Measurements from ENCODE around the gene TRNP1. TPM values are rescaled to one million over a fixed set of nuclear protein-coding genes. Genes with fewer than 3 reads are reported as not detected.

TRNP1 gene
- polyA plus RNA-seq, 3 donors: 4.6 to 5.4 (median 4.7) TPM

DNA sequence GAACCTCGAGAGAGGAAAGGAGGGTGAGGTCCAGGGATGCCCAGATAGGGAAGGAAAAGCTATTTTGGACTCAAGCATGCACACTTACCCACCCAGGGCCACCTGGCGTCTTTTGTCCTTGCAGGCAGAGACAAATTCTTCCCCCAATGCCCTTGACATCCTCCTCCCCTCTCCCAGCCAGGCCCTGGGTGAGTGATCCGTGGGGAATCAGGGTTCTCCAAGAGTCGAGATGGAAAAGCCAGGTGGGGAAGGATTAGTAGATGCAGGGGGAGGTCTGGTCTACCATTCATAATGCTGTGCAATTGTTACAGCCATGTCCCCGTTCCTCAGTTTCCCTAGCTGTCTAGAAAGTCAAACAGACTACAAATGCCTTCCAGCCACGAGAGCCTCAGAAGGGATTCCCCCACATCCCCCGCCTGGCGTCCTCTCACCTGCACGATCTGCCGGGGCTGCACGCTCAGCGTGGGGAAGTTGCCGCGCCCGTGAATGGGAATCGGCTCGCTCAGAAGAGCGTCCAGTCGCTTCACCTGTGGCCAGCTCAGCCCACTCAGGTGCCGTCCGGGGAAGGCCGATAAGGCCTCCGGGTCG lies 18.6 kb downstream of the TRNP1 start:
- no peak for DNase-seq (ENCODE audit: extremely low read depth in 1 of 11, low read depth in 9 of 11, low spot score in 4 of 11)

DNA sequence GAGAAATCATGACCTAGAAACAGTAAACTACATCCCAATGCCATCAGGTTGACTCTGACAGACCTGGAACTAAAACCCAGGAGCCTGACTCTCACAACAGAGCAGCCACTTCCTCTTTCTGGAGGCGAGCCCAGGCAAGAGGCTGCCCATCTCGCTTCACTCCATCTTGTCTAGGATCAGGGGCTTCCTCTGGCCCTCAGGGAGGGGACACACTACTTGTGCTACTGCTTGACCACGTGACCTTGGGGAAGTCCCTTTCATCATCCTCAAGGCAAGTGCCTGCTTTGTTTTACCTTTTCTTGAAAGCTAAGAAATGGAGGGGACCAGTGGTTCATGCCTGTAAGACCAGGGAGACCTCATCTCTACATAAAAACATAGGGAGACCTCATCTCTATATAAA lies 21.8 kb downstream of the TRNP1 start:
- no peak for DNase-seq (ENCODE audit: extremely low read depth in 1 of 11, low read depth in 9 of 11, low spot score in 4 of 11)

DNA sequence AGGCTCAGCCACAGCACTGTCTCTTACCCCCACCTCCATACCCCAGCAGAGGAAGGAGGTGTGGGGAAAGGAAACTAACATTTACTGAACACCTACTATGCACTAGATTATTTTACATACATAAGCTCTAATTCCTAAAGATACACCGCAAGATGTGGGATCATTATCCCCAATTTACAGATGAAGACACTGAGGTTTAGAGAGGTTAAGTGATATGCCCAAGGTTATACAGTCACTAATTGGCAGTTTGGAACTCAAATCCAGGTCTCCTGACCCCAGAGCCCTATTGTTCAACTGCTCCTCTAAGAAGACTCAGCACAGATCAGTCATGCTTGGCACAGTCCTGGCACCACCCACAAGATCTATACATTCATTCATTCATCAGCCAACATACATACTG lies 22.9 kb downstream of the TRNP1 start:
- no peak for DNase-seq (ENCODE audit: extremely low read depth in 1 of 11, low read depth in 9 of 11, low spot score in 4 of 11)

DNA sequence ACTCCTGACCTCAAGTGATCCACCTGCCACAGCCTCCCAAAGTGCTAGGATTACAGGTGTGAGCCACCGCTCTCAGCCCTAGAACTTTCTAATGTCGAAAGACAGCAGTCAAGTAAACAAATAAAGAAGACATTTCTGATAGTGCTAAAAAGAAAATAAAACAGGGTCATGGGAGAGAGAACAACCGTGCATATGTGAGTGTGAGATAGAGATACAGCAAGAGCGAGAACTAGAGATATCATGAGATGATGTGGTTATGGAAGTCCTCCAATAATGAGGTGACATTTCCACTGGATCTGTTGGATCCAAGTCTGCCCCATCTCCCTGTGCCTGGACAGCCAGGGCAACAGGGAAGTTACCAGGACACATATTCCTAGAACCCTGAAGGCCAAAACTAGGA lies 23.7 kb downstream of the TRNP1 start:
- DNase-seq (ENCODE audit: extremely low read depth in 1 of 11, low read depth in 9 of 11, low spot score in 4 of 11): no peak

DNA sequence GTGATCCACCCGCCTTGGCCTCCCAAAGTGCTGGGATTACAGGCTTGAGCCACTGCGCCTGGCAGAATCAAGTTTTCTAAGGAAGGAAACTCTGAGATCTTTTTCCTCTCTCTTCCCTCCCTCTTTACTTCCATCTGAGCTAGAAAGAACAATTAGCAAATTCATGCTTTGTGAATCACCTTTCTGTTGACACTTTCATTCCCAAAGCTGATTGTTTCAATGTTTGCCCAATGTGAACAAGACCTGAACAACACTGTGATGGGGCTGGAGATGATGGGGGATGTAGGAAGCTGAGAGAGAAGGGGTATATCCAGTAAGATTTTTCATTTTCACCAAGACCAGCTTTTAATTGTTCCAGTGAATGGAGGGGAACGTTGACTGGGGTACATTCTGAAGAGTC lies 24.8 kb downstream of the TRNP1 start:
- no peak for DNase-seq (ENCODE audit: extremely low read depth in 1 of 11, low read depth in 9 of 11, low spot score in 4 of 11)

DNA sequence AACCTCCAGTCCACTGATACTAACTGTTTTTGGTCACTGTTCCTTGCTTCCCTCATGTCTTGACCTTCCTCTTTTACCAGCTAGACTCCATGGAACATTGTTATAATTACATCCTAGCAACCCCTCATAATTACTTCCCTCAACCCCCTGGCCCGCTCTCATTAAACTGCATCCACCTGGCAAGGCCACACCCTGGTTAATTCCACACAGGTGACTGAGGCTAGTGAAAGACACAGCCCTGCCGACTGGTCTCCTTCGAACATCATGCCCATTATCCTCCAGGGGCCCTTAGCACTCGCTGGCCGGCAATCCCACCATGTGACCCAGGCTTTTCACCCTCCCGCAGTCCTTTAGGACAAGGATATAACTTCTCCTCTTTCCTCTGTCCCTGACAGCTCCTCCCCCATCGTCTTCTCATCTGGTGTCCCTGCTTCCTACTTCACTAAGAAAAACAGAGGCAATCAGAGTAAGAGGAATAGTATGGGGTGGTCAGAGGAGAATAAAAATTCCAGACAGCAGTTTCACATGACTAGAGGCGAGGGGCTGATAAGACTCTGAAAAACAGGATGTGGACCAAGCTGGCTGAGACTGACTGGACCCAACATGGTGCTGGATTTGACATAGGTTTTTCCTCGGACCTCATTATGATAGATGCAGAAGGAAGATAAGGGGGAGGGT lies 28.0 kb downstream of the TRNP1 start:
- DNase-seq (ENCODE audit: extremely low read depth in 1 of 11, low read depth in 9 of 11, low spot score in 4 of 11): no peak

DNA sequence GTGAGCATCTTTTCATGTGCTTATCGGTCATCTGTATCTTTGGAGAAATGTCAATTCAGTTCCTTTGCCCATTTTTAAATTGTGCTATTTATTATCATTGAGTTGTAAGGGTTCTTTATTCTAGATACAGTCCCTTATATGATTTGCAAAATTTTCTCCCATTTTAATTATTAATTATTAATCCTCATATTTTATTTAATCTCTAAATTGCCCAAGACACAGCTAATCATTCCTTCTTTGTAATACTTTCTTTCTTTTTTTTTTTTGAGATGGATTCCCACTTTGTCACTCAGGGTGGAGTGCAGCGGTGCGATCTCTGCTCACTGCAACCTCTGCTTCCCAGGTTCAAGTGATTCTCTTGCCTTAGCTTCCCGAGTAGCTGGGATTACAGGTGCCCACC lies 32.2 kb downstream of the TRNP1 start:
- no peak for DNase-seq (ENCODE audit: extremely low read depth in 1 of 11, low read depth in 9 of 11, low spot score in 4 of 11)

DNA sequence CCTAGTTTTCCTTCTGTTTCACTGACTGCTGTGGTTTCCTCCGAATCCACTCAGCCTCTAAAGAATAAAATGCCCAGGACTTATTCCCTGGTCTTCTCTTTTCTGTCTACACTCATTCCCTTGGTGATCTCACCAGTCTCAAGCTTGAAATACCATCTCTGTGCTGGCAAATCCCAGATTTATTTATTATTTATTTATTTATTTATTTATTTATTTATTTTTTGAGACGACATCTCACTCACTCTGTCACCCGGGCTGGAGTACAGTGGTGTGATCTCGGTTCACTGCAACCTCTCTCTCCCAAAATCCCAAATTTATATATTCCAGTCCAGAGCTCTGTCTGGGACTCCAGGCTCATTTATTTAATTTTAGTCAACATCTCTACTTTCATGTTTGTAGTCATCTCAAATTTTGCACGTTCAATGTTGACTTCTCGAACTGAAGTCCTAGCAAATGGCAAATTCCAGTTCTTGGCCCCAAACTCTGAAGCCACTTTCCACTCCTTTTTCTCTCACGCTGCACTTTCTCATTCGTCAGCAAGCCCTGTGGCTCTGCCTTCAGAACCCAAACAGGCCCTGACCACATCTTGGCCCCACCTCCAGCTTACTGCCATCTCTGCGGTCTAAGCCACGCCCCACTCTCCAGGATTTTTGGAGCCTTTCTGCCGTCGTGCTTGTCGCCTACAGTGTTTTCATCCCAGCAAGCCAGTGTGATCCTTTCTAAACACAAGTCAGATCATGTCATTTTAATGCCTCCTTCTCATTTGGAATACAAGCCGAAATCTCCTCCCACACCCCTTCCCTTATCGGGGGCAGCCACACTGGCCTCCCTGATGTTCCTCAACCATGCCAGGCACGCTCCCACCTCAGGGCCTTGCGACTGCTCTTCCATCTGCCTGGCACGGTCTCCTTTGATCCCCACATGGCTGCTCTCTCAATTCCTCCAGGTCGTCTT lies 33.4 kb downstream of the TRNP1 start:
- DNase-seq (ENCODE audit: extremely low read depth in 1 of 11, low read depth in 9 of 11, low spot score in 4 of 11): no peak

DNA sequence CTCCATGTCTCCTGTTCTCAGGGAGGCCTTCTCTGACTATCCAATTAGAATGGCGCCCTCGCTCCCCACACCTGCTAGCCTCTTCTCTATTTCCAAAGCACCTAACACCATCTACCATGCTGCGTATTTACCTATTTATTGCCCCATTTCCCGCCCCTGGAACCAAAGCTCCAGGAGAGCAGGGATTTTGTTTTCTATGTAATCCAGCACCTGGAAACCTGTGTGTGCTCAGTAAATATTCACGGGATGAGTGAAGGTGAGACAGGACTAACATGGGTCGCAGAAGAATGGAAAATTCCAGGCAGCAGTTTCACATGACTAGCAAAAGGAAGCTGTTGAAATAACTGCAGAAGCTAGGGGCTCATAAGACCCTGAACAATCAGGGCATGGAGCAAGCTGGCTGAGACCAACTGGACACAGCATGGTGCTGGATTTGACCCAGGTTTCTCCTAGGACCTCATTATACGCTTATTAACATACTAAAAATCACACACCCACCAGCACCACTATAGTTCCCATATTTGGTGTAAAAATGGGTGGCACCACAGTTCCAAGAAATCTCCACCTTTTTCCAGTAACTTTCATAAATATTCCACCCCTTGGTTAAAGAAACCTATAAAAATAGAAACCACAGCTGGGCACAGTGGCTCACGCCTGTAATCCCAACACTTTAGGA lies 34.2 kb downstream of the TRNP1 start:
- no peak for DNase-seq (ENCODE audit: extremely low read depth in 1 of 11, low read depth in 9 of 11, low spot score in 4 of 11)

DNA sequence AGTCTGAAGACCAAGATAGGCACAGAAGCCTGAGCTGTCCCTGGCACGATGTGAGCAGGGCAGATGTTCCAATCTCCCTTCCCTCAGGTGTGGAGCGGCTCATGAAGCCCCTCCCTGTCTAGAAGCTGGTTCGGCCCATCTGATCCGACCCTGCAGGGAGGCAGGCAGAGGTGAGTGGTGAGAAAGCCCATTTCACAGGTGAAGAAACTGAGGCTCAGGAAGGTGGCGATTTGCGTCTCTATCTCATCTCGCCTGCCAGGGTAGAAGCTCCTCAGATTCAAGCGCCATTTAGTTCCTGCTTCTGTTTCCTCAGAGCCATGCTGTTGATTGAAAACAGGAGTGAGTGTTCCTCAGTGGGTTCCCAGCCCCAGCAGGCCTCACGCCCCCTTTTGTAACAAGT lies 36.0 kb downstream of the TRNP1 start:
- DNase-seq (ENCODE audit: extremely low read depth in 1 of 11, low read depth in 9 of 11, low spot score in 4 of 11): no peak

DNA sequence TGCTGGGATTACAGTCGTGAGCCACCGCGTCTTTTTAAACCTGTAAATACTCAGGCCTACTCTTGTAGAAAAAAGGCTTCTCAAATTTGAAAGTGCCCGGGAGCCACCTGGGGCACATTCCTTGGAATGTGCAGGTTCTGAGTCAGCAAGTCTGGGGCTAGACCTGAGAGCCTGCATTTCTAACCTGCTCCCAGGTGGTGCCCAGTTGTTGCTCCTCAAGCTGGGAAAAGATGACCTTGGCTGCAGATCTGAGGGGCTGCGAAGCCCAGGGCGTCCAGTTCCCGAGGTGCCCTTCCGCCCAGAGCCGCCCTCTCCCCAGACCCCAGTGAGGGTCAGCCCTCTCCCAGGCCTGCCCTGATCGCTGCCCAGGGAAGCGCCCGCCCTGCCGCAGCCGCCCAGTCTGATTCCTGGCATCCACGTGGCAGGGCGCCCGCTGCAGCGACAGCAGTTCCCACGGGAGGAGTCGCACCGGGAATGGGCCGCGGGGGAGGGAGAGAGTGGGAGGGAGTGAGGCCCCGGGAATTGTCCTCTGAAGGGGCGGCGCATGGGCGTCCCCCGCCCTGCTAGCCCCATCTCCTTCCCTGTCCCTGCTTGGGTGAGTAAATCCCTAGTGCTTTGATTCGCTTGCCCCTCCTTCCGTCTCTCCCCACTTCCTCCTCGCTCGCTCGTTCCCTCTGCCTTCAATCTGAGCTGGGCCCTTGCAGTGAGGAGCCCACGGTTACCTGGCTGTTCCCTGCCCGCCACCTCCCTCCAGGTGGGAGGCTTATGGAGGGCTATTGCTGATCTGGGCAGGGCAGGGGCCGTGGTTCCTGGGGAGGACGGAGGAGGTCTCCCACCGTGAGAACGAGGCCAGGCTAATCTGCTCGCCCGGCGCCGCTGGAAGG lies 38.0 kb downstream of the TRNP1 start:
- peak in 9 of 11 donors; percentile 55 to 80 (median 67) for DNase-seq (ENCODE audit: extremely low read depth in 1 of 11, low read depth in 9 of 11, low spot score in 4 of 11)

DNA sequence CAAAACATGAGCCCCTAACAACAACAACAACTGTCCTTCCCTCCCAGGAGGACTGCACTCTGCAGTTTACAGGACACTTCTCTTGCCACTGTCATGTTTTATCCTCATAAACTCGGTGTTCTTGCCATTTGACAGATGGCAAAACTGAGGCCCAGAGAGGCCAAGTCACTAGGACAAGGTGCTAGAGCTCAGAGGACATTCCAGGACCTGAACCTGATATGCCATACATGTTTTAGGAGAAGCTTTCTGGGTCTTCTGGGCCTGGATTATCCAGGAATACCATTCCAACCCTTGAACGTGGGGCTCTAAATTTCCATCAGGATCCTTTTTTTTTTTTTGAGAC lies 38.6 kb downstream of the TRNP1 start:
- no peak for DNase-seq (ENCODE audit: extremely low read depth in 1 of 11, low read depth in 9 of 11, low spot score in 4 of 11)

DNA sequence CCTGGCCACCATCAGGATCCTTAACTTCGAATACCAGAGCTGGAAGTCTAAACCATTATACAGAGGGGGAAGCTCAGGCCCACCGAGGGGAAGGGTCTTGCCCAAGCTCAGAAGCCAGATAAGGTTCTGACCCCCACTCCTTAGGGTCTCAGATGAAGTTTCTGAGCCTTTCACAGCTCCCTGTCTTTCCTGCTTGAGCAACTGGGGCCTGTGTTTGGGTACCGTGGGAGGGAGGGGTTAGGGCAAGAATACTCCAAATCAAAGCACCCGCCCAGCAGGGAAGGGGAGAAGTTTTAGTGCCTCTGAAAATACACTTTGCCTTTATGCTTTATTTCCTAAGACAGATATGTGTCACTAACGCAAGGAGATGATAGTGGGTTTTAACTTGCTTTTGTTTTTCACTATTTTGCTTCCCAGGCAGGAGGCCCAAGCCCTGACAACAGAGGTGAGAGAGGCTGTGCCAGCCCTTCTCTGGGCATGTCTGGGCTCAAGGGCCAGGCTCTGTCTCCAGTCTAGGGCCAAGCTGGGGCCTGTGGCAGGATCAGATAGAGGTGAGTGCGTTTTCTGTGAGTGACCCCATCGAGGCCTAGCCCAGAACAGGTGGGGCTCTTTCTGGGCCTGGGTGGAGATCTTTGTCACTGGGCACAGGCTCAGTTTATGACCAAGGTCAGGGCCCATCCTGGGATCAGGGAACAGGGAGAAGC lies 39.7 kb downstream of the TRNP1 start:
- DNase-seq (ENCODE audit: extremely low read depth in 1 of 11, low read depth in 9 of 11, low spot score in 4 of 11): no peak

DNA sequence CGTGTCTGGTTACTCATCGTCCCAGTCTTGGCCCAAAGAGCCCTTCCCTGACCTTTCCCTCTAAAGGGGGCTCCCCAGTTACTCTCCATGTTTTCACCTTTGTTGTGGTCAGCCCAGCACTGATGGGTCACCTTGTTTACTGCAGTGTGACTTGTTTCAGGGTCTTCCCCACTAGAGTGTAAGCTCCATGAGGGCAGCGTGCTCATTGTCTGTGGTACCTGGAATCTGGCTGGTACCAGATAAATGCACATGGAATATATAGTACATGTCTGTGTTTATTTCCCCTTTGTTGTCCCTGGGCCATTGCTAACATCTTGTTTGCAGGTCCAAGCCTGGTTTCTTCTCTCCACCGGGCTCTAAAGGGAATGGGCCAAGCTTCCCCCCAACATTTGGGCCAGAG lies 41.9 kb downstream of the TRNP1 start:
- no peak for DNase-seq (ENCODE audit: extremely low read depth in 1 of 11, low read depth in 9 of 11, low spot score in 4 of 11)

DNA sequence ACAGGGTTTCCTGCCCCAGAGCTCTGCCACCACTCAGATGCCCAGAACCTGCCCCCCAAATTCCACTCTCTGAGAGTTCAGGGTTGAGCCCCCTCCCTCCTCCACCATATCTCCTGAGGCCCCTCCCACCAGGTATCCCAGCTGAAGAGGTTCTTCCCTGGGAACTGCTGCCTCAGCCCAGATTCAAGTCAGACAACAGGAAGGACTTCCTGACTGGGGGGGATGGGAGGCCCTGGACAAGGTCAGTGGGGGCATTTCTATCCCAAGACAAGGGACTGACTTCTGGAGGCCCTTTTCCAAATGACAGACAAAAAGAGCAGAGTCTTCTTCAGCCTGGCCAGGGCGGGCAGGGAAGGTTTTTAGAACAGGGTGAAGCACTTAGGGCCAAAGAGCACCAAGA lies 43.2 kb downstream of the TRNP1 start:
- no peak for DNase-seq (ENCODE audit: extremely low read depth in 1 of 11, low read depth in 9 of 11, low spot score in 4 of 11)

DNA sequence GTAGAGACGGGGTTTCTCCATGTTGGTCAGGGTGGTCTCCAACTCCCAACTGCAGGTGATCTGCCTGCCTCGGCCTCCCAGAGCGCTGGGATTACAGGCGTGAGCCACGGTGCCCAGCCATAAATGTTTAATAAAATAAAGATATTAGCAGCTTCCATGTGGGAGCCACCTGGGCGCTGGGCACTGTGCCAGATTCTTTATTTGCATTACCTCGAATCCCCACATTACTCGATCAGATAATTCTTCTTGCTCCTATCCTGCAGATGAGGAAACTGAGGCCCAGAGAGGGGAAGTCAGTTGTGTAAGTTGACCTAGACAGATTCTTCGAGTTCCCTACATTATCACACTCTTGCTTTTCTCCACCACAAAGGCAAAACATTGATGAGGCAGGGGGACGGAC lies 44.0 kb downstream of the TRNP1 start:
- DNase-seq (ENCODE audit: extremely low read depth in 1 of 11, low read depth in 9 of 11, low spot score in 4 of 11): no peak

DNA sequence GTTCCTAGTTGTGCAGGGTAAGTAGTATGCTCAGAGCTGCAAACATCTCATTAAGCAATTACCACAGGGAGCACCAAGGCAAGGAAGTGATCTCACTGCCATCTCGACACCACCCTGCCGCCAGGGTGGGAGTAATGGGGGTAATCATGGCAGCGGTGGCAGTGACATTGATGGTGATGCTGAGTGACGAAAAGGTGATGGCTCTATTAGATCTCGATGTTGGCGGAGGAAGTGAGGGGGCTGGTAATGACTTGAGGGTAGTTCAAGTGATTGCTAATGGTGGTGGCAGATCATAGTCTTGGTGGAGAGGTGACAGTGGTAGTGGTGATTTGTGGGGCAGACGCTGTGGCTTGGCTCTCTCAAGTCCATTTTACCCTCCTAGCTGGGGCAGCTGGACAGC lies 44.5 kb downstream of the TRNP1 start:
- DNase-seq (ENCODE audit: extremely low read depth in 1 of 11, low read depth in 9 of 11, low spot score in 4 of 11): no peak

DNA sequence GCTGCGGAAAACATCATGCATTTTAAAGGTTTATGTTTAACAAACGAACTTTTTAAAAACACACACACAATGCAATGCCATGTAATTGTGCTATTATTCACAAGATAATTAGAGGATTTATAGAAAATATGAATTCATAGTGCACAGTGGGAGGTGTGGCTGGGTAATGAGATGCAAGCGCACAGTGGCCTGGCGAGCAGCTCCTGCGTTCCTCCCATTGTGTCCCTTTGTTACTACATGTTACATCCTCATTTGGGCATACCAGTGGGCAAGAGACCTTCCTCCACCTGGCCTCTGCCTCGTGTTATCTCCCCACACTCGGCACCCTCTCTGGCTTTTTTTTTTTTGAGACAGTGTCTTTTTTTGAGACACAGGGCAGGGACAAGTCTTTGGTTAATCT lies 49.2 kb downstream of the TRNP1 start:
- DNase-seq (ENCODE audit: extremely low read depth in 1 of 11, low read depth in 9 of 11, low spot score in 4 of 11): no peak

All from renal cortex interstitium (tissue), 11 donors.